Measurements from ENCODE around the gene ZGPAT. TPM values are rescaled to one million over a fixed set of nuclear protein-coding genes. Genes with fewer than 3 reads are reported as not detected.

Gene ZGPAT
- total and polyA plus RNA-seq, 12 donors, result 11.8 to 44.7 (median 16.1) TPM

- WGBS, 2 donors, result 93 to 94% methylated on average over 25 of the region's 25 CpGs
- intact Hi-C loops (cut with DNase I), result loop anchor here in 1 of 10 donors (10.0 kb wide), 1 partner anchor 80 kb away; the partner anchor contains the start of genes RTEL1 and STMN3
- Histone ChIP-seq H3K27me3 (peaks cover 0 to 19% (median 0%) of the 10 kb centered on the region in 7 donors), H3K27ac (no peak overlapping the region), H3K4me1 (peaks cover 15 to 30% (median 20%) of the 10 kb centered on the region in 9 donors), H3K9me3 (no peaks in the 10 kb centered on the region), H3K4me3 (no peak overlapping the region), H3K36me3 (peaks cover 0 to 49% (median 15%) of the 10 kb centered on the region in 9 donors)
- no peak for DNase-seq
- TF ChIP-seq CTCF (IDR thresholded peaks at IDR 0.05), result no peak
- ATAC-seq, result no peak
Observed at GRCh38 chr20:63734111-63734945, 26.5 kb downstream of the ZGPAT start.

GRCh38 chr20:63734946-63735858 is 27.4 kb downstream of the ZGPAT start:
- intact Hi-C loops (cut with DNase I), result loop anchor here in 1 of 10 donors (10.0 kb wide), 1 partner anchor 80 kb away; the partner anchor contains the start of genes RTEL1 and STMN3
- H3K4me3 ChIP-seq, result no peak overlapping the region
- no peak for ATAC-seq
- no peaks in the 10 kb centered on the region for H3K9me3 ChIP-seq
- peak overlapping the region in 1 of 10 donors; percentile 89 for H3K27ac ChIP-seq
- H3K4me1 ChIP-seq, result peaks cover 15 to 28% (median 21%) of the 10 kb centered on the region in 9 donors
- TF ChIP-seq CTCF (IDR thresholded peaks at IDR 0.05), result no peak
- H3K36me3 ChIP-seq, result peaks cover 0 to 44% (median 15%) of the 10 kb centered on the region in 9 donors
- 94% methylated on average over 48 of the region's 48 CpGs for WGBS, 2 donors
- H3K27me3 ChIP-seq, result peaks cover 0 to 19% (median 0%) of the 10 kb centered on the region in 7 donors
- no peak for DNase-seq

GRCh38 chr20:63735859-63736718 is 28.2 kb downstream of the ZGPAT start, which contains the start of gene LIME1:
TSS of gene LIME1 (plus strand) at chr20:63736664. CDS start at chr20:63737550, 886 bp downstream.
- Histone ChIP-seq H3K9me3 (no peaks in the 10 kb centered on the region), H3K27ac (peak within 1 kb of the TSS in 1 of 10 donors; percentile 89), H3K4me1 (peaks cover 20 to 35% (median 29%) of the 10 kb centered on the region in 9 donors), H3K27me3 (peaks cover 0 to 19% (median 0%) of the 10 kb centered on the region in 7 donors), H3K4me3 (peak within 1 kb of the TSS in 7 of 10 donors; percentile 26 to 79 (median 61)), H3K36me3 (peaks cover 0 to 41% (median 15%) of the 10 kb centered on the region in 9 donors)
- WGBS, 2 donors, result 85 to 90% methylated on average over 31 of the region's 31 CpGs
- ATAC-seq, result no peak
- TF ChIP-seq CTCF (IDR thresholded peaks at IDR 0.05), result no peak
- DNase-seq, result no peak
- intact Hi-C loops (cut with DNase I), result loop anchor here in 1 of 10 donors (10.0 kb wide), 1 partner anchor 81 kb away; the partner anchor contains the start of genes RTEL1 and STMN3
